Measurements from ENCODE around the gene LCN15. TPM values are rescaled to one million over a fixed set of nuclear protein-coding genes. Genes with fewer than 3 reads are reported as not detected.

LCN15 gene
- total and polyA plus RNA-seq, 7 donors = 0.70 to 9.0 (median 6.6) TPM; not detected in 4

DNA sequence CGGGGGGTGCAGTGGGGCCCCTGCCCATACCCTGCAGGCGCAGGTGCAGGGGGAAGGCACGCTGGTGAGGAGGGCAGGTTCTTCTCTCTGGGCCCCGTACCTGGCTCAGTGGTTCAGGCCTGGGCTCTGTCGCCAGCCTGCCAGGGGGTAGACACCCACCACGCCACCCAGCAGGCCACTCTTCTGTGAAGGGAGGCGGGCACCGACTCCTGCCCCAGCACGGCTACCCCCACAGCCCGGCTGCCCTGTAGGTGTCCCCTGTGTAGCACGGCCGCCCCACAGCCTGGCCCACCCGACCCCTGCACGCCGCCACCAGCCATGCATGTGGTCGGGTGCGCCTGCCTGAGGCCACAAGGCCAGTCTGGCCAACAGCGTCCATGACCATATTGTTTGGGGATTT is 17.7 kb downstream of the LCN15 start:
- H3K27ac ChIP-seq = no peak overlapping the region
- no peaks in the 10 kb centered on the region for H3K36me3 ChIP-seq
- no peaks in the 10 kb centered on the region for H3K9me3 ChIP-seq
- no peak for DNase-seq
- intact Hi-C loops (cut with DNase I) = no loop called here
- no peak overlapping the region for H3K4me3 ChIP-seq
- H3K27me3 ChIP-seq = peaks cover 17 to 37% (median 32%) of the 10 kb centered on the region in 3 donors
- 90 to 93% methylated on average over 18 of the region's 18 CpGs for WGBS, 2 donors
- TF ChIP-seq POLR2A (IDR thresholded peaks at IDR 0.05) (no peak), EP300 (IDR thresholded peaks at IDR 0.05) (no peak), POLR2AphosphoS5 (IDR thresholded peaks at IDR 0.05) (no peak)
- TF ChIP-seq, protein P1, sequence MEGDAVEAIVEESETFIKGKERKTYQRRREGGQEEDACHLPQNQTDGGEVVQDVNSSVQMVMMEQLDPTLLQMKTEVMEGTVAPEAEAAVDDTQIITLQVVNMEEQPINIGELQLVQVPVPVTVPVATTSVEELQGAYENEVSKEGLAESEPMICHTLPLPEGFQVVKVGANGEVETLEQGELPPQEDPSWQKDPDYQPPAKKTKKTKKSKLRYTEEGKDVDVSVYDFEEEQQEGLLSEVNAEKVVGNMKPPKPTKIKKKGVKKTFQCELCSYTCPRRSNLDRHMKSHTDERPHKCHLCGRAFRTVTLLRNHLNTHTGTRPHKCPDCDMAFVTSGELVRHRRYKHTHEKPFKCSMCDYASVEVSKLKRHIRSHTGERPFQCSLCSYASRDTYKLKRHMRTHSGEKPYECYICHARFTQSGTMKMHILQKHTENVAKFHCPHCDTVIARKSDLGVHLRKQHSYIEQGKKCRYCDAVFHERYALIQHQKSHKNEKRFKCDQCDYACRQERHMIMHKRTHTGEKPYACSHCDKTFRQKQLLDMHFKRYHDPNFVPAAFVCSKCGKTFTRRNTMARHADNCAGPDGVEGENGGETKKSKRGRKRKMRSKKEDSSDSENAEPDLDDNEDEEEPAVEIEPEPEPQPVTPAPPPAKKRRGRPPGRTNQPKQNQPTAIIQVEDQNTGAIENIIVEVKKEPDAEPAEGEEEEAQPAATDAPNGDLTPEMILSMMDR (IDR thresholded peaks at IDR 0.05) = no peak
- peaks cover 0 to 5% (median under 1%) of the 10 kb centered on the region in 4 donors for H3K4me1 ChIP-seq

DNA sequence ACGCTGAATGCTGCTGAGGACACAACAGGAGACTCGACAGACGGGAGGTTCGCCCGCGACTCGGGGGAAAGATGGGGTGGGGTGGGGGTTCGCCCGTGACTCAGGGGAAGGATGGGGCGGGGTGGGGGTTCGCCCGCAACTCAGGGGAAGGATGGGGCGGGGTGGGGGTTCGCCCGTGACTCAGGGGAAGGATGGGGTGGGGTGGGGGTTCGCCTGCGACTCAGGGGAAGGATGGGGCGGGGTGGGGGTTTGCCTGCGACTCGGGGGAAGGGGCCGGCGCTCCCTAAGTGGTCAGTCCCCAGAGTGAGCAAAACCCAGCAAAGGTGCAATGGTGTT is 18.2 kb downstream of the LCN15 start:
- no peak overlapping the region for H3K4me3 ChIP-seq
- no peaks in the 10 kb centered on the region for H3K36me3 ChIP-seq
- H3K27ac ChIP-seq = no peak overlapping the region
- intact Hi-C loops (cut with DNase I) = no loop called here
- H3K9me3 ChIP-seq = no peaks in the 10 kb centered on the region
- peaks cover 22 to 42% (median 34%) of the 10 kb centered on the region in 3 donors for H3K27me3 ChIP-seq
- WGBS, 2 donors = 73 to 77% methylated on average over 22 of the region's 22 CpGs
- no peak for TF ChIP-seq POLR2AphosphoS5 (IDR thresholded peaks at IDR 0.05)
- TF ChIP-seq, protein P1 (IDR thresholded peaks at IDR 0.05) = no peak
- no peak for TF ChIP-seq POLR2A (IDR thresholded peaks at IDR 0.05)
- TF ChIP-seq EP300 (IDR thresholded peaks at IDR 0.05) = no peak
- DNase-seq = no peak
- peaks cover 0 to 10% (median 5%) of the 10 kb centered on the region in 4 donors for H3K4me1 ChIP-seq

DNA sequence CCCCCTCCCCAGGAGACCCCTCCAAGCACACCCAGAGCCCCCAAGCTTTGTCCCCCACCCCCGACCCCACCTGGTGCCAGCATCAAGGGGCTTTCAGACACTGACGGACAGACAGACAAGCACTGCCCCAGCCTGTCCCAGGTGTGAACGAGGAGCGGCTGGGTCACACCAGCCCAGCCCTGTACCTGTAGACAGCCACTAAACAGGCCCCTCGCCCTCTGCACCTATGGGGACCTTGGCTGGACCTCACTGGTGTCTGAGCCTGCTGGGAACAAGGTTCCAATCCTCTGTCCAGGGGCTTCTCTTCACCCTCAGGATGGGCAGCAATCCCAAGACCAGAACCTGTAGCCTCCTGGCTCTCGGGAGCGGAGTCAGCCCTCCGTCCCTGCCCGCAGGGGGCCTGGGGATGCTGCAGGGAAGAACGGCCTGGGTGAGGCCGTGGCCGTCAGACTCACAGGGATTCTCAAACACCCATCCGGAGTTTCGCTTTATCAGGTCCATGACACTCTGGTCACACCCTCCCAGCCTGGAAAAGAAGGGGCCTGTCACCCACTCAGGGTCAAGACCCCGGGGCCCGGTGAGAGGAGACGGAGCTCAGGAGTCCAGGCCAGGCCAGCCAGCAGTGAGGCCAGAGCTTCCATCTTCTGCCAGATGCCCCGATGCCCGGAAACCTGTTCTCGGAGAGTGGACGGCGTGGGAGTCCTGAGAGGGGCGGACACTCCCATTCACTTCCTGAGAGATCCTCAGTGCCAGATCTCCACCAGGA is 18.7 kb downstream of the LCN15 start:
- Histone ChIP-seq H3K36me3 (no peaks in the 10 kb centered on the region), H3K4me1 (peaks cover 0 to 14% (median 10%) of the 10 kb centered on the region in 4 donors), H3K9me3 (no peaks in the 10 kb centered on the region), H3K27me3 (peaks cover 26 to 47% (median 34%) of the 10 kb centered on the region in 3 donors), H3K4me3 (no peak overlapping the region), H3K27ac (peak overlapping the region in 1 of 4 donors; percentile 46)
- 79 to 87% methylated on average over 23 of the region's 23 CpGs for WGBS, 2 donors
- DNase-seq = no peak
- no peak for TF ChIP-seq POLR2AphosphoS5 (IDR thresholded peaks at IDR 0.05)
- TF ChIP-seq, protein P1 (IDR thresholded peaks at IDR 0.05) = no peak
- no peak for TF ChIP-seq POLR2A (IDR thresholded peaks at IDR 0.05)
- TF ChIP-seq EP300 (IDR thresholded peaks at IDR 0.05) = no peak
- intact Hi-C loops (cut with DNase I) = no loop called here

DNA sequence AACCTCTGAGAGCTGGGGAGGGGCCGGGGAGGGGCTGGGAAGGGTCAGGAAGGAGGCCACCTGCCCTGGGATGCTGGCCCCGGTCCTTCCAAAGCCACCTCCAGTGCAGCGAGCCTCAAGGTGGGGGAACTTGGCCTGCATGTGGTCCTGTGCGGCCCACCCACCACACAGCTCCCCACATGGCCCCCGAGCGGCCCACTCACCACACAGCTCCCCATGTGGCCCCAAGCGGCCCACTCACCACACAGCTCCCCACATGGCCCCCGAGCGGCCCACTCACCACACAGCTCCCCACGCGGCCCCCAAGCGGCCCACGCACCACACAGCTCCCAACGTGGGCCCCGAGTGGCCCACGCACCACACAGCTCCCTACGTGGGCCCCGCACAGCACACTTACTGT is 19.5 kb downstream of the LCN15 start:
- Histone ChIP-seq H3K4me3 (no peak overlapping the region), H3K27ac (peak overlapping the region in 1 of 4 donors; percentile 46), H3K4me1 (peaks cover 0 to 14% (median 10%) of the 10 kb centered on the region in 4 donors), H3K36me3 (no peaks in the 10 kb centered on the region), H3K9me3 (no peaks in the 10 kb centered on the region), H3K27me3 (peaks cover 26 to 53% (median 34%) of the 10 kb centered on the region in 3 donors)
- intact Hi-C loops (cut with DNase I) = no loop called here
- WGBS, 2 donors = 88% methylated on average over 18 of the region's 18 CpGs
- TF ChIP-seq POLR2A (IDR thresholded peaks at IDR 0.05) (no peak), EP300 (IDR thresholded peaks at IDR 0.05) (no peak), POLR2AphosphoS5 (IDR thresholded peaks at IDR 0.05) (no peak)
- TF ChIP-seq, protein P1 (IDR thresholded peaks at IDR 0.05) = no peak
- DNase-seq = no peak

All from sigmoid colon (tissue), 7 donors.